ENCODE results near the gene SV2C. TPM values are rescaled to one million over a fixed set of nuclear protein-coding genes. Genes with fewer than 3 reads are reported as not detected.
"Not testable (repeated sequence)": the region's sequence is repeated elsewhere in the genome, so short reads cannot be mapped to it uniquely, and the experiment has no call there.

SV2C gene
- total RNA-seq, 1 donor from 2014 or later = 0.05 TPM

GRCh38 chr5:76230711-76231285 is 147.6 kb downstream of the SV2C start:
- intact Hi-C loops (cut with micrococcal nuclease) = no loop called here
- ATAC-seq (no peak), DNase-seq (no peak)

- intact Hi-C loops (cut with micrococcal nuclease) = no loop called here
- DNase-seq (no peak), ATAC-seq (no peak)
Measured at GRCh38 chr5:76234665-76235064, 151.5 kb downstream of the SV2C start.

- intact Hi-C loops (cut with micrococcal nuclease) = no loop called here
- DNase-seq (no peak), ATAC-seq (no peak)
Measured at GRCh38 chr5:76236684-76237083, 153.5 kb downstream of the SV2C start.

GRCh38 chr5:76240336-76240735 is 157.2 kb downstream of the SV2C start:
- DNase-seq (no peak), ATAC-seq (no peak)
- intact Hi-C loops (cut with micrococcal nuclease) = no loop called here

- intact Hi-C loops (cut with micrococcal nuclease); ATAC-seq; DNase-seq: not testable (repeated sequence)
Measured at GRCh38 chr5:76242155-76242554, 159.0 kb downstream of the SV2C start.

GRCh38 chr5:76245590-76245989 is 162.4 kb downstream of the SV2C start:
- no peak for DNase-seq
- ATAC-seq = no peak
- intact Hi-C loops (cut with micrococcal nuclease) = no loop called here

GRCh38 chr5:76249621-76250020 is 166.4 kb downstream of the SV2C start:
- intact Hi-C loops (cut with micrococcal nuclease) = no loop called here
- ATAC-seq = no peak
- no peak for DNase-seq

GRCh38 chr5:76250463-76250862 is 167.3 kb downstream of the SV2C start:
- DNase-seq (no peak), ATAC-seq (no peak)
- intact Hi-C loops (cut with micrococcal nuclease) = no loop called here

- ATAC-seq = no peak
- intact Hi-C loops (cut with micrococcal nuclease) = no loop called here
Measured at GRCh38 chr5:76251656-76252055, 168.5 kb downstream of the SV2C start.

GRCh38 chr5:76252437-76252836 is 169.3 kb downstream of the SV2C start:
- no peak for ATAC-seq
- intact Hi-C loops (cut with micrococcal nuclease) = no loop called here
- DNase-seq = no peak

More at GRCh38 chr5:76251656-76252055, 168.5 kb downstream of the SV2C start:
- no peak for DNase-seq

GRCh38 chr5:76256116-76256889 is 173.1 kb downstream of the SV2C start:
- DNase-seq = no peak
- peak; percentile 96 for ATAC-seq
- intact Hi-C loops (cut with micrococcal nuclease) = no loop called here

GRCh38 chr5:76257225-76257833 is 174.1 kb downstream of the SV2C start:
- intact Hi-C loops (cut with micrococcal nuclease) = no loop called here
- ATAC-seq (no peak), DNase-seq (no peak)

- intact Hi-C loops (cut with micrococcal nuclease) = no loop called here
Measured at GRCh38 chr5:76257897-76258296, 174.7 kb downstream of the SV2C start.

GRCh38 chr5:76264681-76265080 is 181.5 kb downstream of the SV2C start:
- intact Hi-C loops (cut with micrococcal nuclease) = no loop called here
- no peak for DNase-seq

More at GRCh38 chr5:76257897-76258296, 174.7 kb downstream of the SV2C start:
- ATAC-seq (no peak), DNase-seq (no peak)

GRCh38 chr5:76269259-76269931 is 186.2 kb downstream of the SV2C start:
- no peak for ATAC-seq
- intact Hi-C loops (cut with micrococcal nuclease) = no loop called here

More at GRCh38 chr5:76264681-76265080, 181.5 kb downstream of the SV2C start:
- no peak for ATAC-seq

GRCh38 chr5:76269932-76270610 is 186.9 kb downstream of the SV2C start:
- ATAC-seq (no peak), DNase-seq (no peak)
- intact Hi-C loops (cut with micrococcal nuclease) = no loop called here

More at GRCh38 chr5:76269259-76269931, 186.2 kb downstream of the SV2C start:
- DNase-seq = no peak

GRCh38 chr5:76271836-76272235 is 188.7 kb downstream of the SV2C start:
- DNase-seq (no peak), ATAC-seq (no peak)
- intact Hi-C loops (cut with micrococcal nuclease) = no loop called here

- ATAC-seq (peak; percentile 78), DNase-seq (no peak)
- intact Hi-C loops (cut with micrococcal nuclease) = no loop called here
Measured at GRCh38 chr5:76273206-76273885, 190.2 kb downstream of the SV2C start.

GRCh38 chr5:76274571-76274970 is 191.4 kb downstream of the SV2C start:
- ATAC-seq = no peak
- intact Hi-C loops (cut with micrococcal nuclease) = no loop called here

More at GRCh38 chr5:76274571-76274970, 191.4 kb downstream of the SV2C start:
- DNase-seq = no peak

Data from left ventricle myocardium superior (tissue), 1 donor.